ENCODE data around the gene HCRTR1. TPM values are rescaled to one million over a fixed set of nuclear protein-coding genes. Genes with fewer than 3 reads are reported as not detected.

Gene HCRTR1
- total RNA-seq, 1 donor from 2014 or later: 1.2 TPM

DNA sequence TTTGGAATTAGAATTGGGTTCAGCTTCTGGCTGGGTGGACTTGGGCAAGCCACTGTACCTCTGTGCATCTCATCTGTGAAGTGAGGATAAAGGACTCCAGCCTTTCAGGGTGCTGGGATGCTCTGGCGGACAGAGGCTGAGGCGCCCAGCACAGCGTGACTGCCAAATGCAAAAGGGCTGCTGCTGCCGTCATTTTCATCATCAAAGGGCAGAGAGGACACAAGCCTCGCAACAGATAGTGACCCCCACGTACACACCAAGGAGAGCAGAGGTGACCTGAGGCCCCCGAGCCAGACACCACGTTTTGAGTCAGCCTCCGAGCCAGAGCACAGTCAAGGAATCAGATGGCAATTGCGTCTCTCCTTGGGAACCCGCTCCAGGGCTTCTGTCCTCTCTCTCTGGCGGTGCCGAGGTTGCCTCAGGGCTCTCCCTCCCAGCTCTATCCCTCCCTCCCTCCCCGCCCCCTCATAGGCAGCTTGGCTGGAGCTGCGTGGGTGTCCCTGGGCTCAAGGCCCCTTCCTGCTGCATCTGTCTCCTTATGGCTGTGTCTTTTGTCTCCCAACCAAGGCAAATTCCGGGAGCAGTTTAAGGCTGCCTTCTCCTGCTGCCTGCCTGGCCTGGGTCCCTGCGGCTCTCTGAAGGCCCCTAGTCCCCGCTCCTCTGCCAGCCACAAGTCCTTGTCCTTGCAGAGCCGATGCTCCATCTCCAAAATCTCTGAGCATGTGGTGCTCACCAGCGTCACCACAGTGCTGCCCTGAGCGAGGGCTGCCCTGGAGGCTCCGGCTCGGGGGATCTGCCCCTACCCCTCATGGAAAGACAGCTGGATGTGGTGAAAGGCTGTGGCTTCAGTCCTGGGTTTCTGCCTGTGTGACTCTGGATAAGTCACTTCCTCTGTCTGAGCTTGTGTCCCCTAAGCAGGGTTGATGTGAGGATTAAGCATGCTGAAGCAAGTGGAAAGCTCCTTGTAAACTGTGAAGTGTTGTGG, 9.0 kb downstream of the HCRTR1 start:
- DNase-seq: no peak

DNA sequence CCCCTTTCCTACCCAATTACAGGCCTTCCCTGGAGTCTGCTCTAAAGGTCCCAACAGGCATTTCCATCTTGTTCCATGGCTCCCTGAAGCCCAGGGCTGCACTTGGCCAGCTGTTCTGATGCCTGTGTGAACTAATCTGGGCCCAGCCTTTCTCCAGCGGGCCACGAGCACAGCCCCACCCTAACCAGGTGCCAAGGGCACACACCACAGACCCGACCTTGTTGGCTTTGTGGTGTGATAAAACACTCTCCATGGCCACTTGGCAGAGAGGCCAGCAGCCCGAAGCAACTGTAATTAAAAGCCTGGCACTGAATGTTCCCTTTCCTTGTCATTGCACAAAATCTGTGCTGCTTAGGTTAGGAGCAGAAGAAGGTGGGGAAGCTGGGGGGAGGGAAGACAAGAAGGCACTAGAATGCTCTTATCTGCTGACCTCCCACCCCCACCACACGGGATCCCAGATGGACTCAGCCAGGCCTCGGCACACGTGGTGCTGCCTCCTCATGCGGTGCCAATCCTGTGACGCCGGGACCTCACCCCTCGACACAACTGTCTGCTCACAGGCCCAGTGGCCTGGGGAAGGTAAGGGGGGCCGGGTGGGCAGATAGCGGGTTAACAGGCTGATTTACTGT, 9.9 kb downstream of the HCRTR1 start:
- DNase-seq: no peak

DNA sequence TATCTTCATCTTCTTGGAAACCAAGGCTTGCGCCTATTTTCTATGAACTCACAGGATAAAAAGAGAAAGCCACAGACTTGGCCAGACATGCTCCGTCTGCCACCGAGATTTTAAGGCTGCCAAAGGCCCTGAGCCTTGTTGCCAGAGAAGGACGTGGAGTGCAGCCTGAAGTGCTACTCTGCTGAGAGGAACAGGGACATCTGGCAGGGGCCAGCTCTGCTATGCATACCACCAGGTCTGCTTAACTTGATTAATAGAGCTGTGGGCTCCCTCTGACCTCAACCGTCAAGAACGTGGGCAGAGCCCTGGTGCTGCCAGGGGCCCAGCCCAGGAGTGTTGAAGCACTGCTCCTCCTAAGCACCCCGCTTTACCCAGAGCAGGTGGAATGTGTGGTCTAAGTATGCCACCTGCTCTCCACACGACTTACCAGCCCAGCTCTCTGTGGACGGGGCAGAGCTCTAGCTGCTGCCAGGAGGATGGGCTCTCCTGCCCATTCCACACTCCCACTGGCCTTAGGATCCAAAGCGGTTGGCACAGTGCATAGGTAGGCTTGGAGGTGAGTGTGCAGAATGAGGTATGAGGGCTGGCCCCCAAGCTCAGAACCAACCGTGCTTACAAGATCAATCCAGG, 10.6 kb downstream of the HCRTR1 start:
- DNase-seq: no peak

DNA sequence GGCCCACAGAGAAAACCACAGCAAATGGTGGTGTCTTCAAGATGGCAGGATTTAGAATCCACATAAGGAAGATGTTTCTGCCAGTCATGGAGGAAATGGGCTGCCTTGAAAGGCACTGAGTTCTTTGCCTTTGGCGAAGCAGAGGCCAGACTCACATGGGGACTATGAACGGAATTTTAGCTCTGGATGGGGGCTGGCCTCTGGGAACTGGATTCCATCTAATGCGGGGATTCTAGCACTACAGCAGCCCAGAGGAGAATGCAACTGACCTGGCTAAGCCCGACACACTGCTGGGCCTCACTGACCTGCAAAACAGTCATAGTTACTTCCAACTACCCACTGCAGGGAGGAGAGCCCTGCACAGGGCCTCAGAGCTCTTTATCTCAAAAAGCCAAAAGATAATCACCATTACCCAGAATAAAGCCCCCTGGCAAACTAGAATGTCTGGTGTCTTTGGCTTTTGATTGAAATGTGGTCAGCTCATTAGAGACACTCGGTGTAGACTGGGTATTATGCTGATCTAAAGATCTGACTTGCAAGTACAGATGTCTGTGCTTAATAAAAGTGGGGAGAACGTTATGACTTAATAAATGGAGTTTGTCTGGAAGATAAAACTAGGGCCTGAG, 11.6 kb downstream of the HCRTR1 start:
- DNase-seq: no peak

DNA sequence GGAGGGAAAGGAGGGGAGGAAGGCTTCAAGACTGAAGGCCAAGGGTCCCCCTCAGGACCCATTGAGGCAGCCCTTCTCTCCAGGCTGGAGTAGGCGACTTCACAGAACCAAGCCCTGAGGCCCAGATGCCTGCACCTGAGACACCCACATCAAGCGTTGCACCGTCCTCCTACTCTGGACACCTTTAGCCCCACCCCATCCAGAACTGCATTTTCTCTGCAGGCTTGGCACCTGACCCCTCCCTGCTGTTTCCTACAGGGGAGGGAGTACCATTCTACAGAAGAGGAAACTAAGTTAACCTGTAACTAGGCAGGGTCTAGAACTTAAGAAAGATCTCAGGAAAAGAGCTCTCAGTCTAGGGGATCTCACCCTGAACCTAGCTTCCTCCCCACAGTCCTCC, 15.2 kb downstream of the HCRTR1 start:
- DNase-seq: no peak

DNA sequence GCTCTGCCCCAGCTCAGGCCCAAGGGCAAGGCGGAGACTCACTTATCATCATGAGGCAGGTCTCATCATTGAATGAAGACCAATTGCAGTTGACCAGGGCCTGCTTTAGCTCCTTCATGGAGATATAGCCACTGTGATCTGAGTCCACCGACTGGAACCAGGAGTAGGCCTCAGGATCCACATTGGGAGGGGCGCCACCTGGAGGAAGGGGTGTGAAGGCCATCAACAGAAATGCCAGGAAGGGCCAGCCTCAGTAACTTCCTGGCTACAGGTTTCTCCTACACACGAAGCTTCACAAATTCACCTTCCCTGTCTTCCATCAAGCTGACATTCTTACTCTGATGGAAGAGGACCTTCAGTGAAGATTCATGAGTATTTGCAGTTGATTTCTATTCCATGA, 15.6 kb downstream of the HCRTR1 start:
- DNase-seq: peak; percentile 66

DNA sequence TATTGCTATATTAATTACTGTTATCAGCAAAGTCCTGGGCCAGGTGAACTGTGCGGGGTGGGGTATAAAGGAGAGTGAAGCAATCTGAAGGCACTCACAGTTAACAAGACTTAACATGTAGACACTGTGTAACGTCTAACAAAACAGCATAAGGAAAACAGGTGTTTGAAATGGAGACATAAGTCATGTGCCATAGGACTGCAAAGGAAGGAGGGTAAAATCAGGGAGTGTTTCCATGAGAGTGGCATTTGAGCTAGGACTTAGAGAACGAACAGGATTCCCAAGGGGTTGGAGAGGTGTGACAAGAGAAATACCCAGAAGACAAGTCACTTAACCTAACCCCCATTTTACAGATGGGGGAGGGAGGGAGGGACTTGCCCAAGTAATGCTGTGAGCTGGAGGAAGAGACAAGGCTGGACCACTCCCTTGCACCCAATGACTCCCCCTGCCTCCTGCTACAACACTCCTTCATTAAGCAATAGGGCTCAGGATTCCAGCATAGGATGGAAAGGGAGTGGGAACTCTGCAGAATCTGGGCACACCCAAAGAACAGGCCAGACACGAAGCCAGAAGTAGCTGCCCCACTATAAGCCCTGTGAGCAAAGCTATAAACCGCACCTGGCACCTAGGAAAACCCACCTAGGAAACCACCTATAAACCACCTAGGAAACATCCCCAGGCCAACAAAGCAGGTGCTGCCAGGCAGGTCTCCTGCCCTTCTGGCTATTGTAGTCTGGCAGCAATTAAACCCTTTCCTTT, 20.6 kb downstream of the HCRTR1 start:
- no peak for DNase-seq

DNA sequence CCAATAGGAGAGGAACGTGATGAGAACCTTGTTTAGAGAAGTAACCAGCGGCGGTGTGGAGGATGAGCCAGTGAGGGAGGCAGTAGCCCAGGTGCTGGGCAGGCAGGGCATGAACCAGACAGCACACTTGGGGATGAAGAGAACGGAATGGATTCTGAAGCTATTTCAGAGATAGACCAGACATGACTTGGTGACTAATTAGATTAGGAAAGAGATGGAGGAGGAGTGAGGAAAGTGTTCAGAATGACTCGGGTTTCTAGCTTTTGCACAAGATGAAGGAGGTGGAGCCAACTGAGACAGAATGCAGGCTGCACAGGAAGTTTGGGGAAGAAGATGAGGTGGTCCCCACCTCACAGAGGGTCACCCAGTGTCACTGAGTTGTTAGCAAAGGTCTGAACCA, 22.1 kb downstream of the HCRTR1 start:
- DNase-seq: no peak

DNA sequence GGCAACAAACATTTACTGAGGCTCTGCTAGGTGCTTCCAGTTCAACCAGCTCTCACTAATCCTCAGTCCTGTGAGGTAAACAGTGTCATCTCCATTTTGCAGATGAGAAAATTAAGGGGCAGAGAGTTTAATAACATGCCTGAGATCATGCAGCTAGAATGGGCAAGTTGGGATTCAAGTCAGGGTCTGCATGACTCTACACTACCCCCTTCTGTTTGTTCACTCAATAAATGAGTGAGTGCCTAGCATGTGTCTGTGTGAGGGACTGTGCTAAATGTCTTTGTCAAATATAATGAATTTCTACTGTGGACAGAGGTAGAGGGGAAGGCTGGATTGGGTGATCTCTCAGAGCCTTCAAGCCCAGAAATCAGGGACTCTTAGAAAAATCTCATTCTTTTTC, 22.7 kb downstream of the HCRTR1 start:
- no peak for DNase-seq

DNA sequence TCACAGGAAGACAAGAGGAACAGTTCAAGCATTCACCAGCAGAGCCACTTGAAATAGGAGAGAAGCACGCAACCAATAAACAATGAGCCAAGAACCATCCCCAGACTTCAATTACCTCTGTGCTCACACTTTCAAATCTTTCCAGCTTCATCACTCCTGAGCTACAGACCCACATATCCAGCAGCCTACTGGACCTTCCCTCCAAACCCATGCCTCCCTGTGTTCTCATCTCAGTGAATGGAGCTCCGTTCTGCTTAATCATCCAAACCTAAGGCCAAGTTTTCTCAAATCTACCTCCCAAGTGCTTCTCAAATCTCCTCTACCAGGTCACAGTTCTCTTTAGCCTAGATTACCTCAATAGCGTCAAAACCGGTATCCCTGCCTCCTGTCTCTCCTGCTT, 23.5 kb downstream of the HCRTR1 start:
- DNase-seq: peak; percentile 50

DNA sequence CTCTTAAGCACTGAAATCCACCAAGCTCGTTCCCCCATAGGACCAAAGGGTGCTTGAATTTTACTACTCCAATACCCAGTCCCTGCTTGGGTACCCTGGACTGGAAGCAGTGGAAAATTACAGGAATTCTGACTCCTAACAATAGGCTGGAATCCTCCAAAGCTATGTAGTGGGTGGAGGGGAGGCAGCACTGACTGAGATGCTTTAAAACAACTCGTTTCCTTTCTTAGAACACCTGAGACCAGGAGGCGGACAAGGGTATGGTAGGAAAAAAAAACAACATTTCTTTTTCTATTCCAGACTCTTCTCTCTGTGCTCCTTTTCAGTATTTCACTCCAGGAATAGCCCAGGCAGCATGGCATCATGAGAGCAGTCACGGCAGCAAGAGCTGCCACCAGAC, 24.9 kb downstream of the HCRTR1 start:
- DNase-seq: no peak

DNA sequence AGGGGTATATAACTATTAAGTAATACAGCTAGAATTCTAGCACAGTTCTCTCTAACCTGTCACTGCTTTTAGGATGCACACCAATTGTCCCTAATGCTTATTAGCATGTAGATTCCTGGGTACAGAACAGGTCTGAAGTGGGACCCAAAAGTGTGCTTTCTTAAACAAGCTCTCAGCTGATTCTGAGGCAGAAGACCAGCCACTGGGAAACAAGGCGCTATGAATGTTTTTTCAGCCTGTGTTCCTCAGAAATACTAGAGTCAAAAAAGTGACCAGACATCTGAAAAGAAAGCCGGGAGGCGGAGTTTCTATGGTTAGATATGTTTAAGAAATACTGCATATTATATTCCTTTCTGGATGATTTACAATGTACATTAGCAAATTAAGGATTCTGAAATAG, 25.4 kb downstream of the HCRTR1 start:
- no peak for DNase-seq

DNA sequence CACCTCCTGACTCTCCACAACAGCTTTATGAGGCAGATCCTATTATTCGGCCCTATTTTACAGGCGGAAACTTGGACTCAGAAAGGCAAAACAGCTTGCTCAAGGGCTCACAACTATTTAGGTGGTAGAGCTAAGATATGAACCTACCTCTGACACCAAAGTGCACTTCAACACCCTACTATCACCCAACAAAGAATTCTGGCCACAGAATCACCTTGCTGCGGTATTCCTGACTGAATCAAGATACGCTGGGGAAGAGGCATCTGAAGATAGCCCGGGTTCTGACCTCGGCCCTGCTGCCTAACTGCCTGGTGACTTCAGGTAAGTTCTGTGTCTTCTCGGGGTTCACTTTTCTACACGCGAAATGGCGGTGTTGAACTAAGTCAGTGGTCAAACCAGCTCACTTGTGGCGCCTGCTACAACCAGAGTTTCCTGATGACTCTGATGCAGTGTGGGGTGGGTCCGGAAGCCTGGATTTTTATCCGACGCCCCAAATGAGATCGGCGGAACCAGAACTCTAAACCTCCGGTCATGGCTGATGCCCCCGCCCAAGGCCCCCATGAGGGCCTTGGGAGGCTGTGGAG, 26.6 kb downstream of the HCRTR1 start:
- no peak for DNase-seq

DNA sequence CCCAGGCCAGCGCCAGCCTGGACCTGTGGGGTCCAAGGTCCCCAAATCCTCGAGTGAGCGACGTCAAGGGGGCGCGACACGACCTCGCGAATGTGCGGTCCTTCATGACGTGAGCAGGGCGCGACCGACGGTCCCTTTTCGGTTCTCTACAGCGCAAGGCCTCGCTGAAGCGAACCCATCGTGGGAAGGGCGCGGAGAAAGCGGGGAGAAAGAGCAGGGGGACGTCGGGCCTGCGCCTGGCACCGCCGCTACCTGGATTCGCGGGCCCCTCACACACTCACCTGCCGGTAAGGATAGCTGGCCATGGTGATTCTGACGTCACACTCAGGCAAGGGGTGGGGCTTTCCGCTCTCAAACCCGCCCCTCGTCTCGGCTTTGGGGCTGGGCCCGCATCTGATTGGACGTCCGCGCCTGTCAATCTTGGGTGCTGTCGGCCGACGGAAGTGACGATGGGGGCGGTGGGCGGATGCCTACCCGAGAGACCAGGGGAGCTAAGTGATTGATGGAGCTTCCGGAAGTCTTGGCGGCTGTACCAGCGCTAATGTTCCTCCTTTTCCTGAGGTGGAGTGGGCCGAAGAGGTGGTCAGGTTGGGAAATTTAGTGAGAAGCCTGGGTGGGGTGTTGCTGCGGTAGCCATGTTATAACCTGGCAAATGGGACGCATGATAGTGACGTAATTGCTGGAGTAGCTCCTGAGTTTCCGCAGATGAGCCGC, 27.2 kb downstream of the HCRTR1 start, which contains the start of gene PEF1:
Gene PEF1, minus strand, starts transcription at position 317 of the 714 bp plus-strand sequence. Its CDS starts 12 bp downstream, at position 305.
- peak; percentile 99 for DNase-seq

DNA sequence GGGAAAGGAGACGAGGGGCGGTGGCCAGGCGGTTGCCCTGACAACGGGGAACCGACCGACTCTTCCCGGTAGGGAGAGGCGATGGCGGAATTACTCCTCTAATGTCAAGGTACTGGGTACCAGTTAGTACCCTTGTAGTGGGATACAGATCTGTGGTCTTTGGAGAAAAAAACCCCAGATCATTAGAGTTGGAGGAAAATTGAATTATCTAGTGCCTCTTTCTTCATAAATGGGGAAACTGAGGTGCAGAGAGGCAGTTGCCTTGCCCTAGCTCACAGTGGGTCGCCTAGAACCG, 27.7 kb downstream of the HCRTR1 start:
- no peak for DNase-seq

DNA sequence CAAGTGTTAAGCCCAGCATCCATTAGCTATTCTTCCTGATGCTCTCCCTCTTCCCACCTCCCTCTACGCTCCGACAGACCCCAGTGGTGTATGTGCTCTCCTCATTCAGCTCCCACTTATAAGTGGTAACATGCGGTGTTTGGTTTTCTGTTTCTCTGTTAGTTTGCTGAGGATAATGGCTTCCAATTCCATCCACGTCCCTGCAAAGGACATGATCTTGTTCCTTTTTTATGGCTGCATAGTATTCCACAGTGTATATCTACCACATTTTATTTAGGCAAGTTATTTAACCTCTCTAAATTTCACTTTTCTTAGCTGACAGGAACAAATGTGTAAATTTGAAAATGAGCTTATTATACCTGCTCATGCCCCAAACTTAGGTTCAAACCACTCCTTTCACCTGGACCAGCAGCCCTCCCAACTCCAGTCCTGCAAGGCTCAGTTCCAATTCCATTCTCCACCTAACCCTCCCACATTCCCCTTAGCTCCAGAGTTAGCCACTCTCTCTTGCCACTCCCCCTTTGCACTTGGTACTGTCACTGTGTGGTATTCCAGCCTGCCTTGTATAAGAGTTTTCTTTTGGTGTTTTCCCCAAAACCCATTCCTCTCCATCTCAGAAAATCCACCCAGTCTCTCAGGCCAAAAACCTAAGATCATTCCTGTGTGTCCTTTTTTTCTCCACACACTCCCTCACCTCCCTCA, 28.9 kb downstream of the HCRTR1 start:
- no peak for DNase-seq

DNA sequence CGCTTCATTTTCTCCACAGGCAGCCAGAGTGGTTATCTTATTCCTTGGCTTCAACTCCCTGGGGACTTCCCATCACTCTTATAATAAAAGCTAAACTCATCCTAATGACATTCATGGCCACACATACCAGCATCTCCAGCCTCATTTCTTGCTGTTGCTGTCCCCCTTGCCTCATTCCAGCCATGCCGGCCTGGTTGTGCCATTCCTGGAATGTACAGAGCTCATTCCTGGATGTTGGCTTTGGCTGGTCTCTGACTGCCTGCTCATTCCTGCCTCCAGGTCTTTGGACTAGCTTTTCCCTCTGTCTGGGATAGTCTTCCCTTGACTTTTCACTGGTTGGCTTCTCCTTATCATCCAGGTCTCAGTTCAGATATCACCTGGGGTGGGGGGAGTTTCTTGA, 29.6 kb downstream of the HCRTR1 start:
- DNase-seq: no peak

DNA sequence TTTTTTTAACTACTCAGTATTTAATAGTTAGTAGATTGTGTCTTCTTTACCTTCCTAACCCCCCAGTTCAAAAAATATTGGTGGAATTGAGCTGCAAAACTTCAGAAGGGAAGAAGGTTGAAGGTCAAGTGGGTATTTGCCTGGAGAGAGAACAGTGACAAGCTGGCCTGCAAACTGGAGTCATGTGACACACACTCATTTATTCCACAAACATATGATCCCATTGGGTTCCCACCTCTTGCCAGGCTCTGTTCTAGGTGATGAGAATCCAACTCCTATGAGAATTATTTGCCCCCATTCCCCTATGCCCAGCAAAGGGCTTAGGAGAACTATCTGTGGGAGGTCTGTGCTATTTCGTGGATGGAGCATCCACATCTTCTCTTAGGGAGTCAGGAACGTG, 30.7 kb downstream of the HCRTR1 start:
- no peak for DNase-seq

DNA sequence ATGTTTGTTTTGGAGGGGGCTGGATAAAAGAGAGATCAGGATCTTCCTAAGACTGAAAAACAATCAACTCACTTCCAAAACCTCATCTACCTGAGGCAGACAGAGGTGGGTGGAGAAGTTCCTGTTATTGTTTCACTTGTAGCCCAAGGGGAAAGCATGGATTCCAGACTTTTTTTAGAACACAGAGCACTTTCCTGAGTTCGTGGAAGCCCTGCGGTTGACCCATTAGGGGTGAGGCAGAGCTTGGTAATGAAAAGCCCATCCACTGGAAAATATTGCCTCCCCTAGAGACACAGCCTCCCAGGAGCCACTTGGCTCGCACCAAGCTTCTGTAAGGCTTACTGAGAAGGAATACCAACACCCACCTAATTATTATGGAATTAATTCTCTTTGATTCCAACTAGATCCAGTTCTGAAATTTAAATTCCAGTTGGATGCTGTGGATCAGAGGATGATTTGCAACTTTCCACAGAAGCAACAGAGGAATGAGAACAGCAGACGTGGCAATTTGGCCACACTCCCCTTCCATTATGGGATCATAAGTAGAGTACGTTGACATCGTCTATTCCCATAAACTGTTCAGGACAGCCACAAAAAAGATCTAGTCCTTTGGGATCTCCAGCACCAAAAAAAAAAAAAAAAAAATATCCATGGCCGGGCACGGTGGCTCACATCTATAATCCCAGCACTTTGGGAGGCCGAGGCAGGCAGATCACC, 31.3 kb downstream of the HCRTR1 start:
- no peak for DNase-seq

Measured in dermis blood vessel endothelial cell (primary cell).